GM23338 (cell line): ENCODE data around the gene ASL. TPM values are rescaled to one million over a fixed set of nuclear protein-coding genes. Genes with fewer than 3 reads are reported as not detected.
"Not testable (repeated sequence)": the region's sequence is repeated elsewhere in the genome, so short reads cannot be mapped to it uniquely, and the experiment has no call there.

Experiments used
- ATAC-seq: fragments of 200-7000 bp; cut with Tn5 transposase; 3 replicates; pipeline ENCODE4 v1.9.1; 2020
- DNase-seq: peaks from one replicate; pipeline ENCODE4 v3.0.0-alpha.2; 2015; ENCODE audit warnings: low spot score
- H2AFZ ChIP-seq: fragments of 200-600 bp; sonication (generic); 2 replicates; pipeline ENCODE4 v1.8.0; 2016; ENCODE audit warnings: antibody characterized with exemption, mild to moderate bottlenecking, moderate library complexity
- H3F3A ChIP-seq: fragments of 200-600 bp; sonication (generic); replicated peaks from 2 replicates; pipeline ENCODE4 v1.8.0; 2017; ENCODE audit warnings: antibody characterized with exemption, mixed run types, low read depth
- H3K27ac ChIP-seq: fragments of 200-600 bp; sonication (generic); 2 replicates; pipeline ENCODE4 v1.6.1; 2016; ENCODE audit warnings: low read depth
- H3K27me3 ChIP-seq: fragments of 200-600 bp; sonication (generic); 2 replicates; pipeline ENCODE4 v1.8.0; 2016; ENCODE audit warnings: mild to moderate bottlenecking, mixed run types, moderate library complexity; ENCODE audit not compliant: insufficient read depth
- H3K36me3 ChIP-seq: fragments of 200-600 bp; sonication (generic); 2 replicates; pipeline ENCODE4 v1.8.0; 2016; ENCODE audit warnings: mild to moderate bottlenecking; ENCODE audit not compliant: insufficient read depth
- H3K4me1 ChIP-seq: fragments of 200-600 bp; sonication (generic); 2 replicates; pipeline ENCODE4 v1.8.0; 2016; ENCODE audit warnings: mild to moderate bottlenecking, moderate library complexity; ENCODE audit not compliant: insufficient read depth
- H3K4me2 ChIP-seq: fragments of 200-600 bp; sonication (generic); 2 replicates; pipeline ENCODE4 v1.7.1; 2017; ENCODE audit warnings: mixed run types
- H3K4me3 ChIP-seq: fragments of 200-600 bp; sonication (generic); 2 replicates; pipeline ENCODE4 v1.6.1; 2016; ENCODE audit warnings: mixed run types
- H3K79me2 ChIP-seq: fragments of 200-600 bp; sonication (generic); replicated peaks from 2 replicates; pipeline ENCODE4 v1.8.0; 2017; ENCODE audit warnings: mild to moderate bottlenecking; ENCODE audit not compliant: insufficient read depth
- H3K9me2 ChIP-seq: fragments of 200-600 bp; sonication (generic); 2 replicates; pipeline ENCODE4 v1.8.0; 2017; ENCODE audit not compliant: insufficient read depth
- H4K20me1 ChIP-seq: fragments of 200-600 bp; sonication (generic); replicated peaks from 2 replicates; pipeline ENCODE4 v1.8.0; 2017; ENCODE audit warnings: mild to moderate bottlenecking; ENCODE audit not compliant: insufficient read depth
- H3K27ac Mint-ChIP-seq: 2 replicates; pipeline ENCODE4 v1.8.0; 2020; ENCODE audit warnings: inconsistent platforms, mild to moderate bottlenecking, moderate library complexity, mixed read lengths
- H3K27me3 Mint-ChIP-seq: 3 replicates; pipeline ENCODE4 v1.8.0; 2022; ENCODE audit warnings: low read depth, mild to moderate bottlenecking, moderate library complexity, mixed read lengths, inconsistent platforms; ENCODE audit not compliant: insufficient read depth, poor library complexity
- H3K36me3 Mint-ChIP-seq: 3 replicates; pipeline ENCODE4 v1.8.0; 2021; ENCODE audit warnings: low read depth, mild to moderate bottlenecking, inconsistent platforms, moderate library complexity, mixed read lengths
- H3K4me1 Mint-ChIP-seq: 3 replicates; pipeline ENCODE4 v1.8.0; 2020; ENCODE audit warnings: mild to moderate bottlenecking, inconsistent platforms, mixed read lengths
- H3K4me3 Mint-ChIP-seq: 3 replicates; pipeline ENCODE4 v1.8.0; 2021; ENCODE audit warnings: moderate library complexity, mild to moderate bottlenecking, inconsistent platforms, mixed read lengths
- H3K9me3 Mint-ChIP-seq: 3 replicates; pipeline ENCODE4 v1.8.0; 2020; ENCODE audit warnings: moderate library complexity, mild to moderate bottlenecking, inconsistent platforms, mixed read lengths
- CREB1 ChIP-seq: fragments of 250-450 bp; sonication (Bioruptor Pico); IDR thresholded peaks from 2 replicates; pipeline ENCODE4 v1.5.0; 2020; ENCODE audit warnings: low read depth, mild to moderate bottlenecking, moderate library complexity
- ETS1 ChIP-seq: IDR thresholded peaks from 2 replicates; pipeline ENCODE4 v1.6.1; 2016; ENCODE audit warnings: antibody characterized with exemption
- EZH2phosphoT487 ChIP-seq: fragments of 200-600 bp; sonication (generic); IDR thresholded peaks from one replicate; pipeline ENCODE4 v1.8.1; 2018; ENCODE audit warnings: antibody characterized with exemption; ENCODE audit not compliant: unreplicated experiment
- JUNB ChIP-seq: IDR thresholded peaks from one replicate; pipeline ENCODE4 v1.6.1; 2016; ENCODE audit warnings: antibody characterized with exemption; ENCODE audit not compliant: unreplicated experiment
- REST ChIP-seq: IDR thresholded peaks from one replicate; pipeline ENCODE4 v1.6.1; 2018; ENCODE audit warnings: antibody characterized with exemption; ENCODE audit not compliant: unreplicated experiment
- ZNF114 ChIP-seq: fragments of 250-450 bp; sonication (Bioruptor Pico); IDR thresholded peaks from 2 replicates; pipeline ENCODE4 v1.5.0; 2020; ENCODE audit warnings: mild to moderate bottlenecking, moderate library complexity
- ZNF331 ChIP-seq: fragments of 250-450 bp; sonication (Bioruptor Pico); IDR thresholded peaks from 2 replicates; pipeline ENCODE4 v1.5.0; 2020; ENCODE audit warnings: low read depth, mild to moderate bottlenecking, moderate library complexity
- polyA plus RNA-seq: library from polyadenylated mRNA; unstranded; fragments of >200 nt; fragmentation: Nextera tagmentation; extraction: Ambion mirVana; gene quantifications from 2 replicates; pipeline ENCODE4 v1.2.1, GENCODE V29; 2016
- total RNA-seq: library from RNA; depleted of rRNA; stranded (reverse); fragments of >200 nt; shearing (Covaris generic); gene quantifications from 2 replicates; pipeline ENCODE4 v1.2.3, GENCODE V29; 2014
- TF ChIP-seq, protein P1 (sequence below), 2 experiments: fragments of 200-600 bp in 1 of 2; sonication (generic) in 1 of 2; conservative IDR thresholded peaks; 2 replicates each; pipeline versions ENCODE4 v1.5.1 to v1.6.1; 2016 to 2017; ENCODE audit warnings: antibody characterized with exemption in 2 of 2, low read depth in 2 of 2, mild to moderate bottlenecking in 2 of 2, moderate library complexity in 1 of 2

Gene ASL
- total and polyA plus RNA-seq, 2 experiments from 2014 or later, result 14.9 to 36.9 TPM

DNA sequence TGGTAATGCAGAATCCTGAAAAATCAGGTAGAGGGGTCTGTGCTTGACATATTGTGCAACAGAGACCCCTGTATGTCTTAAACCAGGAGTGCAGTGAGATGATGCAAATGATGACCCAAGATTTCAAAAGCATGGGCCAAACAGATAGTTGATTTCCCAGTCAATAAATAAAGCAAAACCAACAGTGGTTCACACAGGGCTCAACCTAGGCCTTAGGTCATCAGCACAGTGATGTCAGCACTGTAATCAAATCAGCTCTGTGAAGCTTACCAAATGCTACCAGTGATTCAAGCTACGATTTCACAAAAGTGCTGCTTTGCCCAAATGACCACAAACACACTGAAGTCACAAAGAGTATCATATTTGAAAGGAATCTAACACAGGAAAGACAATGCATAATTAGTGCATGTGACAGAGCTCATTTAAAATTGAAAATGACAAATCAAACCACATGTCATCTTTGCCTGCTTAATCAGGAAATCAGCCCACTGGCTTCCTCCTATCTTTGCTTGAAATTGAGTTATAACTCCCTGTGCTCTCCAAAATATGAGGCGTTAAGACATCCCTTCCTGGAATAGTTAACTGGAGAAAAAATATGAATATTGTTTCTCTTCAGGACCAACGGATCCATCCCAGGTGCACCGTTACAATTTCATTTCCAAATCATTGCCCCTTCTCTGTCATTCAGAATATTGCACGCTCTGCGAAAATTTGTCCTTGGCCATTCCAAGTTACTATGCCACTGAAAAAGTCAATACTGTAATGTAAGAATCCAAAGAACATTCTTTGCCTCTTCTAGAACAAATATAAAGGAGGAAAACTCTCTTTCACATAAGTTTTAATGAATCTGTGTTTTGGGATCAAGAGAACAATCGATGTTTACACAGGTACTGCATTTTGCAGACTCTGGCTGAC, 41.9 kb upstream of the ASL start (continued):
- TF ChIP-seq, protein P1, sequence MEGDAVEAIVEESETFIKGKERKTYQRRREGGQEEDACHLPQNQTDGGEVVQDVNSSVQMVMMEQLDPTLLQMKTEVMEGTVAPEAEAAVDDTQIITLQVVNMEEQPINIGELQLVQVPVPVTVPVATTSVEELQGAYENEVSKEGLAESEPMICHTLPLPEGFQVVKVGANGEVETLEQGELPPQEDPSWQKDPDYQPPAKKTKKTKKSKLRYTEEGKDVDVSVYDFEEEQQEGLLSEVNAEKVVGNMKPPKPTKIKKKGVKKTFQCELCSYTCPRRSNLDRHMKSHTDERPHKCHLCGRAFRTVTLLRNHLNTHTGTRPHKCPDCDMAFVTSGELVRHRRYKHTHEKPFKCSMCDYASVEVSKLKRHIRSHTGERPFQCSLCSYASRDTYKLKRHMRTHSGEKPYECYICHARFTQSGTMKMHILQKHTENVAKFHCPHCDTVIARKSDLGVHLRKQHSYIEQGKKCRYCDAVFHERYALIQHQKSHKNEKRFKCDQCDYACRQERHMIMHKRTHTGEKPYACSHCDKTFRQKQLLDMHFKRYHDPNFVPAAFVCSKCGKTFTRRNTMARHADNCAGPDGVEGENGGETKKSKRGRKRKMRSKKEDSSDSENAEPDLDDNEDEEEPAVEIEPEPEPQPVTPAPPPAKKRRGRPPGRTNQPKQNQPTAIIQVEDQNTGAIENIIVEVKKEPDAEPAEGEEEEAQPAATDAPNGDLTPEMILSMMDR (conservative IDR thresholded peaks at IDR 0.05; ENCODE audit: low read depth in 2 of 2), result no peak
- no peak for TF ChIP-seq REST
- no peak for TF ChIP-seq JUNB
- no peak for TF ChIP-seq EZH2phosphoT487
- no peak for TF ChIP-seq ZNF331 (CRISPR knock-in tag)

DNA sequence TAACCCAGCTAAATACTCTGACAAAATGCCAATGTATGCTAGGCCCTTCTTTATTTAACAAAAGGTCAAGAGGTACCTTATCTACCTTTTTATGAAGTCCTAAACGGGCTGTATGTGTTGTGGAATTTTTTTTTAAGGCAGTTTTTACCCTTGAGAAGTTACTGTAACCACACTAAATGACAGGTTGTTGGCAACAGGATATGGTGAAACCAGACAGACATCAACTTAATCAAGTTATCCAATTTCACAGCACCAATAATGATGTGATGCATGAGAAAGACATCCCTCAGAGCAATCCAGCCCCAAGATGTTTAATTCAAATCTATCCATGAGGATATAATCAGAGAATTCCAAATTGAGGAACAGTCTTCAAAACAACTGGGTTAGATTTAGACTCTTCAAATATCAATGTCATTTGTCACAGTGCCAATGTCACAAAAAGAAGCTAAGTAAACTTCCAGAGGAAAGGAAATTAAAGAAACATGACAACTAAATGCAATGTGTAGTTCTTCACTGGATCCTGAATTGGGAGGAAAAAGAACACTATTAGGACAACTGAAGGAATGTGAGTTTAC, 41.1 kb upstream of the ASL start:
- not testable (repeated sequence) for H3K79me2 ChIP-seq, H3K4me1 ChIP-seq, H3K36me3 Mint-ChIP-seq, ATAC-seq, H3K4me3 Mint-ChIP-seq, H3K27me3 ChIP-seq, H2AFZ ChIP-seq, H3K36me3 ChIP-seq, DNase-seq, H3K9me3 Mint-ChIP-seq, H3K27me3 Mint-ChIP-seq, H4K20me1 ChIP-seq, H3K27ac ChIP-seq, H3K4me1 Mint-ChIP-seq, H3F3A ChIP-seq, H3K4me2 ChIP-seq, H3K9me2 ChIP-seq, H3K27ac Mint-ChIP-seq, H3K4me3 ChIP-seq

- Mint-ChIP-seq H3K4me3 (no peak overlapping the region), H3K36me3 (no peaks in the 10 kb centered on the region), H3K9me3 (no peaks in the 10 kb centered on the region), H3K27me3 (no peaks in the 10 kb centered on the region), H3K4me1 (no peaks in the 10 kb centered on the region), H3K27ac (no peak overlapping the region)
- DNase-seq, result no peak
- no peaks in the 10 kb centered on the region for H3K36me3 ChIP-seq
- H2AFZ ChIP-seq, result no peak overlapping the region
- no peaks in the 10 kb centered on the region for H3K79me2 ChIP-seq
- H3K4me3 ChIP-seq, result no peak overlapping the region
- H3K4me2 ChIP-seq, result no peak overlapping the region
- no peaks in the 10 kb centered on the region for H3F3A ChIP-seq
- H3K27me3 ChIP-seq, result no peaks in the 10 kb centered on the region
- H3K9me2 ChIP-seq, result no peaks in the 10 kb centered on the region
- no peaks in the 10 kb centered on the region for H3K4me1 ChIP-seq
- H4K20me1 ChIP-seq, result no peaks in the 10 kb centered on the region
- no peak overlapping the region for H3K27ac ChIP-seq
- no peak for ATAC-seq
- TF ChIP-seq REST (no peak), ETS1 (no peak), CREB1 (CRISPR knock-in tag) (no peak), ZNF114 (CRISPR knock-in tag) (no peak), ZNF331 (CRISPR knock-in tag) (no peak)
These were observed 39.2 kb upstream of the ASL start for GRCh38 chr7:66036382-66036781.
